Endothelial cell of umbilical vein (primary cell): ENCODE measurements around the gene TMEM131.

Source experiments
- MYC ChIP-seq: IDR thresholded peaks from one replicate; pipeline ENCODE4 v1.6.1; 2011; ENCODE audit warnings: mild to moderate bottlenecking, low read depth, low read length
- POLR2A ChIP-seq: IDR thresholded peaks from 2 replicates; pipeline ENCODE4 v1.6.1; 2012; ENCODE audit warnings: low read depth, mild to moderate bottlenecking, control low read depth, low read length
- POLR2AphosphoS5 ChIP-seq: IDR thresholded peaks from 2 replicates; pipeline ENCODE4 v1.6.1; 2012; ENCODE audit warnings: low read depth, mild to moderate bottlenecking, control low read depth, low read length, moderate library complexity; ENCODE audit not compliant: insufficient read depth
- TF ChIP-seq, protein P1 (sequence below), 2 donors: IDR thresholded peaks; 1 replicate in 1 of 2; 2 replicates in 1 of 2; pipeline ENCODE4 v1.5.1; 2011; ENCODE audit warnings: low read length in 2 of 2, mild to moderate bottlenecking in 2 of 2, moderate library complexity in 2 of 2, control low read depth in 1 of 2, inconsistent platforms in 1 of 2, low read depth in 1 of 2; ENCODE audit not compliant: insufficient read depth in 1 of 2; ENCODE audit errors: extremely low read depth in 1 of 2

GRCh38 chr2:97739893-97740245 is 255.9 kb downstream of the TMEM131 start:
- TF ChIP-seq POLR2A (no peak), POLR2AphosphoS5 (no peak), MYC (no peak)
- TF ChIP-seq, protein P1, sequence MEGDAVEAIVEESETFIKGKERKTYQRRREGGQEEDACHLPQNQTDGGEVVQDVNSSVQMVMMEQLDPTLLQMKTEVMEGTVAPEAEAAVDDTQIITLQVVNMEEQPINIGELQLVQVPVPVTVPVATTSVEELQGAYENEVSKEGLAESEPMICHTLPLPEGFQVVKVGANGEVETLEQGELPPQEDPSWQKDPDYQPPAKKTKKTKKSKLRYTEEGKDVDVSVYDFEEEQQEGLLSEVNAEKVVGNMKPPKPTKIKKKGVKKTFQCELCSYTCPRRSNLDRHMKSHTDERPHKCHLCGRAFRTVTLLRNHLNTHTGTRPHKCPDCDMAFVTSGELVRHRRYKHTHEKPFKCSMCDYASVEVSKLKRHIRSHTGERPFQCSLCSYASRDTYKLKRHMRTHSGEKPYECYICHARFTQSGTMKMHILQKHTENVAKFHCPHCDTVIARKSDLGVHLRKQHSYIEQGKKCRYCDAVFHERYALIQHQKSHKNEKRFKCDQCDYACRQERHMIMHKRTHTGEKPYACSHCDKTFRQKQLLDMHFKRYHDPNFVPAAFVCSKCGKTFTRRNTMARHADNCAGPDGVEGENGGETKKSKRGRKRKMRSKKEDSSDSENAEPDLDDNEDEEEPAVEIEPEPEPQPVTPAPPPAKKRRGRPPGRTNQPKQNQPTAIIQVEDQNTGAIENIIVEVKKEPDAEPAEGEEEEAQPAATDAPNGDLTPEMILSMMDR (IDR thresholded peaks at IDR 0.05; ENCODE audit: extremely low read depth in 1 of 2, insufficient read depth in 1 of 2, low read depth in 1 of 2, low read length in 2 of 2), result no peak
